HEK293T (cell line): ENCODE data around the gene STAT5A.

Experiments used
- BHLHE40 ChIP-seq: fragments of 450-650 bp; IDR thresholded peaks from 2 replicates; pipeline ENCODE4 v1.6.1; 2016; ENCODE audit warnings: mild to moderate bottlenecking, moderate library complexity, borderline replicate concordance
- FOXK2 ChIP-seq: fragments of 450-650 bp; IDR thresholded peaks from 2 replicates; pipeline ENCODE4 v1.6.1; 2016; ENCODE audit warnings: mild to moderate bottlenecking
- FOXM1 ChIP-seq: fragments of 450-650 bp; IDR thresholded peaks from 2 replicates; pipeline ENCODE4 v1.6.1; 2017; ENCODE audit warnings: mild to moderate bottlenecking, borderline replicate concordance
- LEF1 ChIP-seq: fragments of 450-650 bp; IDR thresholded peaks from 2 replicates; pipeline ENCODE4 v1.6.1; 2017; ENCODE audit warnings: mild to moderate bottlenecking, borderline replicate concordance
- SUZ12 ChIP-seq: fragments of 450-650 bp; IDR thresholded peaks from 2 replicates; pipeline ENCODE4 v1.6.1; 2016; ENCODE audit warnings: mild to moderate bottlenecking

GRCh38 chr17:42311240-42312034 lies 23.1 kb downstream of the STAT5A start:
- TF ChIP-seq LEF1 (no peak), FOXM1 (no peak), FOXK2 (no peak), SUZ12 (no peak), BHLHE40 (no peak)
